Measurements from ENCODE around the gene LPCAT3. TPM values are rescaled to one million over a fixed set of nuclear protein-coding genes. Genes with fewer than 3 reads are reported as not detected.
"Not testable (repeated sequence)": the region's sequence is repeated elsewhere in the genome, so short reads cannot be mapped to it uniquely, and the experiment has no call there.

Gene LPCAT3
- total RNA-seq, 1 experiment from 2014 or later: 30.2 TPM

DNA sequence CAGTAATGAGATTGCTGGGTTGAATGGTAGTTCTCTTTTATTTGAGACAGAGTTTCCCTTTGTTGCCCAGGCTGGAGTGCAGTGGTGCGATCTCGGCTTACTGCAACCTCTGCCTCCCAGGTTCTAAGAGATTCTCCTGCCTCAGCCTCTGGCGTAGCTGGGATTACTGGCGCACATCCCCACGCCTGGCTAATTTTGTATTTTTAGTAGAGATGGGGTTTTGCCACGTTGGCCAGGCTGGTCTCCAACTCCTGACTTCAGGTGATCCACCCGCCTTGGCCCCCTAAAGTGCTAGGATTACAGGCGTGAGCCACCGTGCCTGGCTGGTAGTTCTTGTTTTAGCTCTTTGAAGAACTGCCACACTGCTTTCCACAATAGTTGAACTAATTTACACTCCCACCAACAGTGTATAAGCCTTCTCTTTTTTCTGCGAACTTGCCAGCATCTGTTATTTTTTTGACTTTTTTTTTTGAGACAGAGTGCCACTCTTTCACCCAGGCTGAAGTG is 31.2 kb upstream of the LPCAT3 start:
- H3K9me3 Mint-ChIP-seq (ENCODE audit: low read depth, unreplicated experiment); H3K36me3 Mint-ChIP-seq (ENCODE audit: insufficient read depth, unreplicated experiment); H3K4me3 Mint-ChIP-seq (ENCODE audit: low read depth, unreplicated experiment); CTCF ChIA-PET; H3K27ac Mint-ChIP-seq (ENCODE audit: unreplicated experiment); intact Hi-C loops (cut with micrococcal nuclease; ENCODE audit: unreplicated experiment); DNase-seq; H3K4me1 Mint-ChIP-seq (ENCODE audit: low read depth, unreplicated experiment); BruUV-seq (replicated peaks): not testable (repeated sequence)
- peaks cover 45% of the 10 kb centered on the region for H3K27me3 Mint-ChIP-seq (ENCODE audit: unreplicated experiment)

DNA sequence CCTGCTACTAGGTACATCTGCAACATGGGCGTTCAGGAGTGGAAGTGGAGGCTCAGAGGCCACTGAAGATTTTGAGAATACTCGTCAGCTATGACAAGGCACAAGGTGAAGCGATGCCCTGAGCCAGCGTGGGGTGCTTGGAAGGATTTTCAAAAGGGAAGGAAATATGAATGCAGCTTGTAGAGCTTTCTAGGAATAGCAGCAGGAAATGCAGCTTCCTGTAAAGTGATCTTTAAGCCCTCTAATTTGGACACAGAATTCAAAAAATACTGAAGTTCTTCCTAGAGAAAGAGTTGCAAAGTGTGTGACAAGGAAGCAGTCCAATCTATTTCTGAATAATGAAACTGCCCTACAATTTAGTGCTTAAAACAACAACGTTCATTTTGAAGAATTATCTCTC is 29.0 kb upstream of the LPCAT3 start:
- CTCF ChIA-PET: no interaction called here
- no TSS peak for BruUV-seq (replicated peaks)
- DNase-seq: no peak
- Mint-ChIP-seq H3K27ac (ENCODE audit: unreplicated experiment) (no peak overlapping the region), H3K4me3 (ENCODE audit: low read depth, unreplicated experiment) (no peak overlapping the region), H3K4me1 (ENCODE audit: low read depth, unreplicated experiment) (peaks cover 5% of the 10 kb centered on the region), H3K9me3 (ENCODE audit: low read depth, unreplicated experiment) (no peaks in the 10 kb centered on the region), H3K36me3 (ENCODE audit: insufficient read depth, unreplicated experiment) (no peaks in the 10 kb centered on the region), H3K27me3 (ENCODE audit: unreplicated experiment) (peaks cover 23% of the 10 kb centered on the region)
- intact Hi-C loops (cut with micrococcal nuclease; ENCODE audit: unreplicated experiment): no loop called here
- TF ChIP-seq, protein P1, sequence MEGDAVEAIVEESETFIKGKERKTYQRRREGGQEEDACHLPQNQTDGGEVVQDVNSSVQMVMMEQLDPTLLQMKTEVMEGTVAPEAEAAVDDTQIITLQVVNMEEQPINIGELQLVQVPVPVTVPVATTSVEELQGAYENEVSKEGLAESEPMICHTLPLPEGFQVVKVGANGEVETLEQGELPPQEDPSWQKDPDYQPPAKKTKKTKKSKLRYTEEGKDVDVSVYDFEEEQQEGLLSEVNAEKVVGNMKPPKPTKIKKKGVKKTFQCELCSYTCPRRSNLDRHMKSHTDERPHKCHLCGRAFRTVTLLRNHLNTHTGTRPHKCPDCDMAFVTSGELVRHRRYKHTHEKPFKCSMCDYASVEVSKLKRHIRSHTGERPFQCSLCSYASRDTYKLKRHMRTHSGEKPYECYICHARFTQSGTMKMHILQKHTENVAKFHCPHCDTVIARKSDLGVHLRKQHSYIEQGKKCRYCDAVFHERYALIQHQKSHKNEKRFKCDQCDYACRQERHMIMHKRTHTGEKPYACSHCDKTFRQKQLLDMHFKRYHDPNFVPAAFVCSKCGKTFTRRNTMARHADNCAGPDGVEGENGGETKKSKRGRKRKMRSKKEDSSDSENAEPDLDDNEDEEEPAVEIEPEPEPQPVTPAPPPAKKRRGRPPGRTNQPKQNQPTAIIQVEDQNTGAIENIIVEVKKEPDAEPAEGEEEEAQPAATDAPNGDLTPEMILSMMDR (IDR thresholded peaks at IDR 0.05; ENCODE audit: unreplicated experiment): no peak

DNA sequence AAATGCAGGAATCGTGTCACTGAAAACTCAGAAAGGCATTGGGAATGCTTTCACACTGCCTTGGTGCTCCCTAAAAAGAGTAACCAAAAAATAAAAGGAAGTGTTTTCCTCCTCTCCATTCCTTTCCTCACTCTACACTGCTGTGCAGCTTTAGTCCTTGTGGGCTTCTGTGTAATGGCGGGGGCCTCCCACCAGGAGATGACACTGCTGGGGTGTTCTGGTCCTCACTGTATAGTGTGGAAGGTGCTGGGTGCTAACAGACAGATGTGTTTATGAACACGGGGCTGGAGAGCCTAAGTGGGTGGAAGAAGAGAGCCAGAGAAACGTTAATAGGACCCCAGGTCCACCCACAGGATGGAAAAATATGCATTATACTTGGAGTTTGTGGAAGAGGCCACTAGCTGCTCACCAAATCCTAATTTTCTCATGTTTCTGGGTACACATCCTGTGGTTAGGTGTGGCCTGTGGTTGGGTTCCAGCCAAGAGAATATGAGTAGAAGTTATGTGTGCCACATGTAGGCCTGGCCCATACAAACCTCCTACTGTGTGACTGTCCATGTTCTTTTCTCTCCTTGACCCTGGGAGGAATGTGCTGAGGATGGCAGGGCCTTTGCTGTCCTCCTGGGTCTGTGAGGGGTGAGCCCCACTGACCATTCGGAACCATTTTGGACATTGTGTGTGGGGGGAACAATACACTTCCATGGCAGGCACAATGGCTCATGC is 28.3 kb upstream of the LPCAT3 start:
- H3K27me3 Mint-ChIP-seq (ENCODE audit: unreplicated experiment): peaks cover 16% of the 10 kb centered on the region
- TF ChIP-seq, protein P1 (IDR thresholded peaks at IDR 0.05; ENCODE audit: unreplicated experiment): no peak
- CTCF ChIA-PET: no interaction called here

DNA sequence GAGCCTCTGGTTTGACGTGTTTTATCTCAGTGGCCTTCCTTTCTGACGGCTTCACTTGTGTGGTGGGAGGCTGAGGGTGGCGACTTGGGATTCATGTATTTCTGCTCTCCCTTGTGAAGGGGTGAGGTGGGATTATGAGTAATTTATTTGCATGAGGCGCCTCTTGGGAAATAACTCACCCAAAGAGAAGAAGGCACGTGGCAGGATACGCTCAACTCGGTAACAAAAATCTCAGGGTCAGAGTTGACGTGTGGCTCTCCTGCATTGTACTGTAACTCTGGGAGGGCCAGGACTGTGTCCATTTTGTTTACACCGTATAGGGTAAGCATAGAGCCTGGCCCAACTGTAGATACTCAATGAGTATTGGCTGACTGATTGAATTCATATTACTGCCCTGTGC is 27.6 kb upstream of the LPCAT3 start:
- peaks cover 10% of the 10 kb centered on the region for H3K27me3 Mint-ChIP-seq (ENCODE audit: unreplicated experiment)
- intact Hi-C loops (cut with micrococcal nuclease; ENCODE audit: unreplicated experiment): no loop called here
- no TSS peak for BruUV-seq (replicated peaks)

More for the DNA sequence above, 28.3 kb upstream of the LPCAT3 start:
- Mint-ChIP-seq H3K27ac (ENCODE audit: unreplicated experiment) (no peak overlapping the region), H3K9me3 (ENCODE audit: low read depth, unreplicated experiment) (no peaks in the 10 kb centered on the region), H3K4me1 (ENCODE audit: low read depth, unreplicated experiment) (peaks cover 5% of the 10 kb centered on the region), H3K36me3 (ENCODE audit: insufficient read depth, unreplicated experiment) (no peaks in the 10 kb centered on the region), H3K4me3 (ENCODE audit: low read depth, unreplicated experiment) (no peak overlapping the region)
- DNase-seq: no peak
- no TSS peak for BruUV-seq (replicated peaks)
- intact Hi-C loops (cut with micrococcal nuclease; ENCODE audit: unreplicated experiment): no loop called here

More for the DNA sequence above, 27.6 kb upstream of the LPCAT3 start:
- TF ChIP-seq, protein P1 (IDR thresholded peaks at IDR 0.05; ENCODE audit: unreplicated experiment): no peak
- Mint-ChIP-seq H3K27ac (ENCODE audit: unreplicated experiment) (no peak overlapping the region), H3K9me3 (ENCODE audit: low read depth, unreplicated experiment) (no peaks in the 10 kb centered on the region), H3K4me1 (ENCODE audit: low read depth, unreplicated experiment) (peaks cover 5% of the 10 kb centered on the region), H3K36me3 (ENCODE audit: insufficient read depth, unreplicated experiment) (no peaks in the 10 kb centered on the region), H3K4me3 (ENCODE audit: low read depth, unreplicated experiment) (no peak overlapping the region)
- DNase-seq: no peak
- CTCF ChIA-PET: no interaction called here

Data from Calu3 (cell line).